Measurements from ENCODE around the gene FMNL2. TPM values are rescaled to one million over a fixed set of nuclear protein-coding genes. Genes with fewer than 3 reads are reported as not detected.

FMNL2 gene
- total RNA-seq, 1 experiment from 2014 or later, result 28.1 TPM

DNA sequence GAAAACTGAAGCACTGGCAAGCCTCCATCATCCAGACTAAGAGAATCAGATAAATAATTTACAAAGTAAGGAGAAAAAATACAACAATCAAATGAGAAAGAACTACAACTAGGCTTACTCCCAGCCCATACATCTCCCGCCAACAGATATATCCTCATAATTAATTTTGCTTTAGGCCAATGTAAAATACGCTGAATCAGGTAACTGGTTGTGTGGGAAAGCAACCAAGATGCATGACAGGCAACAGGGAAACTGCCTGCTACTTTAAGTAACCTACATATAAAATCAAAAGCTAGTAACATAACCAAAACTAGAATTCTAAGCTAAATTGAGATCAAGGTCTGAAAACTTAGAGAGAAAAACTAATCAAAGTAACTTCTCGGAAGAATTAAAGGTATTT lies 360.8 kb downstream of the FMNL2 start:
- CTCF ChIA-PET, result no interaction called here

More for the DNA sequence above, 360.8 kb downstream of the FMNL2 start:
- no TSS peak for BruUV-seq (replicated peaks)
- intact Hi-C loops (cut with micrococcal nuclease), result no loop called here
- RAD21 ChIA-PET (ENCODE audit: low non-redundant PET in 1 of 2, low total read pairs in 2 of 2, uncharacterized antibody in 2 of 2, unreplicated experiment in 2 of 2), result interaction anchor here in 1 of 2 experiments (0.7 kb wide), 1 partner anchor 509 kb away, joined by 4 read pairs; no protein-coding TSS in a partner anchor
- Histone ChIP-seq H3K79me2 (ENCODE audit: insufficient read depth, low read length) (peaks cover 99% of the 10 kb centered on the region), H3K4me2 (ENCODE audit: low read length) (no peak overlapping the region), H2AFZ (ENCODE audit: low read depth, low read length, poor library complexity, severe bottlenecking) (no peak overlapping the region), H3K9me2 (ENCODE audit: insufficient read depth) (no peaks in the 10 kb centered on the region), H3K4me1 (ENCODE audit: control insufficient read depth in 1 of 2, insufficient read depth in 2 of 2, low read length in 2 of 2) (no peaks in the 10 kb centered on the region), H3K4me3 (replicated peaks in 1 of 2; ENCODE audit: low read depth in 1 of 2, low read length in 2 of 2) (no peak overlapping the region), H3K9ac (ENCODE audit: low read length) (no peak overlapping the region), H3K27ac (ENCODE audit: low read depth, low read length) (no peak overlapping the region), H3K9me3 (ENCODE audit: control insufficient read depth in 1 of 2, insufficient read depth in 1 of 2, low read depth in 1 of 2, low read length in 2 of 2) (no peaks in the 10 kb centered on the region), H3K36me3 (ENCODE audit: control insufficient read depth in 1 of 2, insufficient read depth in 2 of 2, low read length in 2 of 2) (peaks cover 5 to 12% of the 10 kb centered on the region in 2 experiments; a peak in 2 of 4 replicates), H3K27me3 (ENCODE audit: insufficient read depth, low read length) (no peaks in the 10 kb centered on the region), H4K20me1 (ENCODE audit: insufficient read depth) (peaks cover 49% of the 10 kb centered on the region; the same call in 1 of the 2 replicates)
- TF ChIP-seq YY1 (IDR thresholded peaks at IDR 0.05; ENCODE audit: extremely low read depth, insufficient replicate concordance, low read depth, low read length) (no peak), CBX3 (IDR thresholded peaks at IDR 0.05; ENCODE audit: low read depth) (no peak), CEBPB (IDR thresholded peaks at IDR 0.05; ENCODE audit: low read depth) (no peak), EZH2phosphoT487 (IDR thresholded peaks at IDR 0.05; ENCODE audit: borderline replicate concordance) (no peak), ELF1 (IDR thresholded peaks at IDR 0.05; ENCODE audit: borderline replicate concordance, low read depth) (no peak), TCF7L2 (IDR thresholded peaks at IDR 0.05; ENCODE audit: borderline replicate concordance, extremely low read depth, insufficient read depth, insufficient read length) (no peak), SIN3A (IDR thresholded peaks at IDR 0.05; ENCODE audit: low read depth) (no peak), SRF (IDR thresholded peaks at IDR 0.05; ENCODE audit: low read depth) (no peak), SP1 (IDR thresholded peaks at IDR 0.05; ENCODE audit: low read depth) (no peak), ZFX (IDR thresholded peaks at IDR 0.05) (no peak), ZNF274 (IDR thresholded peaks at IDR 0.05; ENCODE audit: low read depth, low read length) (no peak)
- TF ChIP-seq, protein P1, sequence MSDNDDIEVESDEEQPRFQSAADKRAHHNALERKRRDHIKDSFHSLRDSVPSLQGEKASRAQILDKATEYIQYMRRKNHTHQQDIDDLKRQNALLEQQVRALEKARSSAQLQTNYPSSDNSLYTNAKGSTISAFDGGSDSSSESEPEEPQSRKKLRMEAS (IDR thresholded peaks at IDR 0.05), result no peak
- TF ChIP-seq, protein P2, sequence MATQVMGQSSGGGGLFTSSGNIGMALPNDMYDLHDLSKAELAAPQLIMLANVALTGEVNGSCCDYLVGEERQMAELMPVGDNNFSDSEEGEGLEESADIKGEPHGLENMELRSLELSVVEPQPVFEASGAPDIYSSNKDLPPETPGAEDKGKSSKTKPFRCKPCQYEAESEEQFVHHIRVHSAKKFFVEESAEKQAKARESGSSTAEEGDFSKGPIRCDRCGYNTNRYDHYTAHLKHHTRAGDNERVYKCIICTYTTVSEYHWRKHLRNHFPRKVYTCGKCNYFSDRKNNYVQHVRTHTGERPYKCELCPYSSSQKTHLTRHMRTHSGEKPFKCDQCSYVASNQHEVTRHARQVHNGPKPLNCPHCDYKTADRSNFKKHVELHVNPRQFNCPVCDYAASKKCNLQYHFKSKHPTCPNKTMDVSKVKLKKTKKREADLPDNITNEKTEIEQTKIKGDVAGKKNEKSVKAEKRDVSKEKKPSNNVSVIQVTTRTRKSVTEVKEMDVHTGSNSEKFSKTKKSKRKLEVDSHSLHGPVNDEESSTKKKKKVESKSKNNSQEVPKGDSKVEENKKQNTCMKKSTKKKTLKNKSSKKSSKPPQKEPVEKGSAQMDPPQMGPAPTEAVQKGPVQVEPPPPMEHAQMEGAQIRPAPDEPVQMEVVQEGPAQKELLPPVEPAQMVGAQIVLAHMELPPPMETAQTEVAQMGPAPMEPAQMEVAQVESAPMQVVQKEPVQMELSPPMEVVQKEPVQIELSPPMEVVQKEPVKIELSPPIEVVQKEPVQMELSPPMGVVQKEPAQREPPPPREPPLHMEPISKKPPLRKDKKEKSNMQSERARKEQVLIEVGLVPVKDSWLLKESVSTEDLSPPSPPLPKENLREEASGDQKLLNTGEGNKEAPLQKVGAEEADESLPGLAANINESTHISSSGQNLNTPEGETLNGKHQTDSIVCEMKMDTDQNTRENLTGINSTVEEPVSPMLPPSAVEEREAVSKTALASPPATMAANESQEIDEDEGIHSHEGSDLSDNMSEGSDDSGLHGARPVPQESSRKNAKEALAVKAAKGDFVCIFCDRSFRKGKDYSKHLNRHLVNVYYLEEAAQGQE (IDR thresholded peaks at IDR 0.05; ENCODE audit: low read depth), result no peak
- DNase-seq (ENCODE audit: low read depth, low spot score) (no peak), ATAC-seq (no peak)
- POLR2A ChIA-PET, result no interaction called here

All from HCT116 (cell line).